DMS53 (cell line): ENCODE measurements around the gene CDK6.

Experiments
- DNase-seq: peaks from one replicate; lab custom pipeline; 2025; lab: John Stamatoyannopoulos, UW

The CDK6 gene

GRCh38 chr7:92845736-92846135 lies 9.4 kb upstream of the CDK6 start:
- DNase-seq, result no peak

DNA sequence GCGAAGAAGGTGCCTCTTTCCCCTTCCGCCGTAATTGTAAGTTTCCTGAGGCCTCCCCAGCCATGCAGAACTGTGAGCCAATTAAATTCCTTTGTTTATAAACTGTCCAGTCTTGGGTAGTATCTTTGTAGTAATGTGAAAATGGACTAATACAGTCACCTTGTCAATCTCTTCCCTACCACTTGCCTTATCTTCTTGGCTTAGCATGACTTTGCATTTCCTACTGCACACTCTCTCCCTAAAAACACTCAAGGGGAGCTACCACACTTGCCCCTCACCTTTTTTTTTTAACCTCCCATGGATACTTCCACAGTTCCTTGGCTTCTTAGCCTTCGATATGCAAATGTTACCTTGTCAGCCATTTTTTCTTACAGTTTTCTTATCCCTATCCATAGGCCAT lies 7.4 kb upstream of the CDK6 start:
- no peak for DNase-seq

- no peak for DNase-seq
These were observed 6.8 kb upstream of the CDK6 start for GRCh38 chr7:92843034-92843760.

GRCh38 chr7:92841192-92841591 lies 4.8 kb upstream of the CDK6 start:
- no peak for DNase-seq

- DNase-seq, result no peak
These were observed 3.9 kb upstream of the CDK6 start for GRCh38 chr7:92840316-92840715.

- DNase-seq, result no peak
These were observed 3.5 kb upstream of the CDK6 start for GRCh38 chr7:92839901-92840300.

DNA sequence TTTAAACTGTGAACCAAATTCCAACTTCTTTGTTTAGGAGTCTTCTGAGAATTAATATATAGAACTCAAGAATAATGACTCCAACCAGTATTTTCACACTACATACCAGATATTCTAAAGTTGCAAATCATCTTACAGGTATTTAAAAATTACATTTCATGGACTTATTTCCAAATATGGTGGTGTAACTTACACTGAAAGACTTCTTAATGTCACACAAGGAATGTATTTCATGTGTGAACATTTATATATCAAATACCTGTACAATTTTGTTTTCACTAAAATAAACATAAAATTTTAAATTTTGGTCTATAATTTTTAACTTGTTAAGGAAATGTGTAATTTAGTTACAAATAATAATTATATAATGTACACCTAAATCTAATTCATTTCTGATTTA lies 2.6 kb upstream of the CDK6 start:
- DNase-seq, result no peak

- peak; percentile 51 for DNase-seq
These were observed 802 bp upstream of the CDK6 start for GRCh38 chr7:92837000-92837749.

- DNase-seq, result peak; percentile 78
These were observed 403 bp downstream of the CDK6 start for GRCh38 chr7:92835851-92836488.

GRCh38 chr7:92835261-92835850 lies 1.0 kb downstream of the CDK6 start:
- DNase-seq, result peak; percentile 78

DNA sequence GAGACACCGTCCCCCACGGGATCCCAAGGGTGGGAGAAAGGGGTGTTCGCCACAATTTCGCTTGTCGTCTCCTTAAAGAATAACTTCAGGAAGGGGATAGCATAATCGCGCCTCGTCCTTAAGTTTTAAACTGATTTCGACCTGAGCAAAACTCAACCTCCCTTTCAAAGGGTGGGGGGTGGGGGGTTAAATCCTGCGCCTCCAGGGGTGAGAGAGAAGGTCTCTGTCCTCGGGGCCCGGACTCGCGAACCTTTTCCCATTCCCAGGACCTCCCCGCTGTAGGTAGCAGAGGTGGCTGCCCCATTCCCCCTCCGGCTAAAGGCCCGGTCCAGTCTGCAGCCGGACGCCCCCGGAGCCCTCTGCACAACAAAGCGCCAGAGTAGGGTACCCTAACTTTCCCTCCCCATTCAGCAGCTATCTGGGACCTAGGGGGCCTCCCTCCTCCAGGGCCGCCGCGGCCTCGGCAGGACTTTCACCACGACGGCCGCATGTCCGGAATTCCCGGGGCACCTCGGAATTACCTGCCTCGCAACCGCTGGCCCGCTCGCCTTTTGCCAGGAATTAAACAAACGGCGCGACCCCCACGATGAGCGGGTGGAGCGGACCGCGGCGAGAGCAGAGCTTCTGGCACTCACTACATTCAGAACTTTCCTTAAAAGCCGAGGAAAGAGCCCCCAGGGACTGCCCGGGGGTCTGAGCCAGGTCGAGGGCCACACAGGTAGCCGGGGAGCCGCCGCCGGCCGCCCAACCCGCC lies 1.7 kb downstream of the CDK6 start:
- peak; percentile 72 for DNase-seq

GRCh38 chr7:92833766-92834506 lies 2.4 kb downstream of the CDK6 start:
- peak; percentile 91 for DNase-seq

DNA sequence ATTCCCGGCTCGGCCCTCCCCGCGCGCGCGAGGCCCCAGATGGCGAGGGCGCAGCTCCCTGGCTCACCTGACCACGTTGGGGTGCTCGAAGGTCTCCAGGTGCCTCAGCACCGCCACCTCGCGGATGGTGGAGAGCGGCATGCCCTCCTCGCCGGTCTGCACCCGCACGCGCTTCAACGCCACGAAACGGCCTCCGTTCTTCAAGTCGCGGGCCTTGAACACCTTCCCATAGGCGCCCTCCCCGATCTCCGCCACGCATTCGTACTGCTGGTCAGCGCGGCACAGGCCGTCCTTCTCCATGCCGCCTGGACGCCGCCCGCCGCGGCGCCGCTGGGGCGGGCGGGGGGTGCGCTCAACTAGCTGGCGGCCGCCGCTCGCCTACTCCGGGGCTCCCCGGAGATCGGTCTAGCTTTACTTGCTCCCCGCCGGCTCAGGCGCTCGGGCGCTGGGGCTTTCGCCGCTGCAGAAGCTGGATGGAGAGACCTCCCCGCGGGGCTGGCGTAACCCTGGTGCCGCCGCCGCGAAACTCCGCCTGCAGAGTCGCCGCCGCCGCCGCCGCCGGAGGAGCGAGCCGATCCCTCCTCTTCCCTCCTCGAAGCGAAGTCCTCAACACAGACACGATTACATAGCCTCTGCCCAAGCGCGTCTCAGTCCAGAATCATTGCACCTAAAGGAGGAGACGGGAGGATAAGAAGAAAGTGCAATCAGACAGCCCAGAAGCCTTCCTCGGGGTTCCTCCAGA lies 3.2 kb downstream of the CDK6 start:
- DNase-seq, result peak; percentile 96

DNA sequence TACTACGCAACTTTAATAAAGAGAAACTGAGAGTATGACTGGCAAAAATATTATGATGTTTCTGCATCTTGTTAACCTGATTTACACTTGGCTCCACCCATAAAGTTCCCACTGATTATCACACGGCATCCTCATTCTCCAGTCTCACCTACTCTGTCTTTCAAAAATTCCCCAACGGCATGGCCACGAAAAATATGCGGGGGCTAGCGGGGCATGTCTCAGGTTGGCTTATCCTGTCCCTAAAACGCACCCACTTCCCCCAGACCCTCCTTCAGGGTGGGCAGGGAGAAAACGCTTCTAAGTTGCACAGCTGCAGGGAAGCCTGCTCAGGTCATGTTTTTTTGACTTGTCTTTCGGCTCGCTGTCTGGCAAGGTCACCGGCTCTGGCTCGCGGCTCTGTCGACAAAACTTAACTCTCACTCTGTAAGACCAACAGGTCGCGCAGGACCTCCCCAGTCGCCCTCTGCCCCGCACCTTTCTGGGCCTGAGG lies 3.8 kb downstream of the CDK6 start:
- no peak for DNase-seq

GRCh38 chr7:92831716-92832533 lies 4.4 kb downstream of the CDK6 start:
- peak; percentile 24 for DNase-seq

DNA sequence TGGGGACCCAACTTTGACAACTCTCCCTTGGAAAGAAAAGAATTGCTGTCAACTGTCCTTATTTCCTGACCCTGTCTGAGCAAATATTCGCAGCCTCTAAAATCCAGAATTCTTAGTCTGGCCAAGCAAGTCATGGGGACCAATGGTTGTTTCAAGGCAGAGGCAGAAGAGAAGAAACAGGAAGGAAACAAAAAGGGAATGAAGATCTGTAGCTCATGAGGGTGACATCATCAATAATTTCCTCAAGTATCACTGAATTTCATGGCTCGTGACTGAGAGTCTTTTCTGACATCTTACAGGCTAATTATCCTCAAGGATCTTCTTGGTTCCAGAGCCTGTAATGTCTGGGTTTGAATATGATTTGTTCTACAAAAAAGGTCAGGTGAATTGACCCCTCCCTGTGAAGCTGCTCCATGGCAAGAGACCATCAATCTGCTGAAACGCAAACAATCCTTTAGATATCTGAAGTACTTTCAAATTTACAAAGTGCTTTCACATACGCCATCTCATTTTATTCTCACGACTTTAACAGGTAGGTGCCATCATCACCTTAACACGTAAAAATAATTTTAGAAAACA lies 5.8 kb downstream of the CDK6 start:
- no peak for DNase-seq

DNA sequence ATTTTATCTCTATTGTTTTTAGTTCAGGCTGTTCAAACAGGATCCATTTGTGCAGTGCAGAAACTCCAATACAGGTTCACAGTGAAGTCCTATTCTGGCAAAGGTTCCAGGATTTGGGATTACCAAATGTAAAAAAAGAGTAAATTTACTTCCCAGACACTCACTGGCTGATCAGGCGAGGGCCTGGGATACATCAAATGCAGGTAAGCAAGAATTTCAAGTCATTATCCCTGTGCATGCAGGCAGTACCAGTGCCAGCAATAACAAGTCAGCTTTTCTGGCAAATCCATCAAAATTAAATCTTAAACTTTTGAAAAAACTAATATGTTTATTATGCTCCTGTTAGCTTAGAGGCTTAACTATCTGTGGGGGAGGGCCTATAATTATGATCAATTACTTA lies 6.3 kb downstream of the CDK6 start:
- DNase-seq, result no peak

GRCh38 chr7:92827464-92828120 lies 8.8 kb downstream of the CDK6 start:
- no peak for DNase-seq
